ENCODE data around the gene ABAT.
A peak's percentile ranks its signal among the peaks of the same experiment; 100 is the strongest.

The ABAT gene

GRCh38 chr16:8674413-8675022 lies at the start of gene ABAT:
Gene ABAT, plus strand, starts transcription at chr16:8674617. Its CDS starts 61,123 bp downstream, at chr16:8735740.
- peaks cover 0 to under 1% of the 10 kb centered on the region in 2 donors for H3K36me3 ChIP-seq (ENCODE audit: control insufficient read depth in 1 of 2, insufficient read depth in 2 of 2, low read length in 2 of 2)
- peak within 1 kb of the TSS; percentile 72 to 76 for H3K9ac ChIP-seq (ENCODE audit: low read depth in 1 of 2, low read length in 2 of 2)
- H3K4me3 ChIP-seq (ENCODE audit: low read depth in 1 of 2, low read length in 2 of 2) = peak within 1 kb of the TSS; percentile 77 to 80
- no peak within 1 kb of the TSS for H3K27ac ChIP-seq (ENCODE audit: low read depth, low read length)
- peaks cover 0 to under 1% of the 10 kb centered on the region in 2 donors for H3K9me3 ChIP-seq (ENCODE audit: control insufficient read depth in 1 of 2, low read length in 2 of 2)
- H3K27me3 ChIP-seq (ENCODE audit: control insufficient read depth in 1 of 2, insufficient read depth in 2 of 2, low read length in 2 of 2) = no peaks in the 10 kb centered on the region
- peaks cover 35 to 40% of the 10 kb centered on the region in 2 donors for H3K4me1 ChIP-seq (ENCODE audit: control insufficient read depth in 1 of 2, insufficient read depth in 2 of 2, low read length in 2 of 2)

GRCh38 chr16:8625491-8626087 lies 48.8 kb upstream of the ABAT start:
- Histone ChIP-seq H3K4me3 (ENCODE audit: low read depth in 1 of 2, low read length in 2 of 2) (no peak overlapping the region), H3K27me3 (ENCODE audit: control insufficient read depth in 1 of 2, insufficient read depth in 2 of 2, low read length in 2 of 2) (no peaks in the 10 kb centered on the region), H3K27ac (ENCODE audit: low read depth, low read length) (no peak overlapping the region), H3K9ac (ENCODE audit: low read depth in 1 of 2, low read length in 2 of 2) (no peak overlapping the region), H3K9me3 (ENCODE audit: control insufficient read depth in 1 of 2, low read length in 2 of 2) (no peaks in the 10 kb centered on the region), H3K4me1 (ENCODE audit: control insufficient read depth in 1 of 2, insufficient read depth in 2 of 2, low read length in 2 of 2) (peaks cover 5 to 11% of the 10 kb centered on the region in 2 donors), H3K36me3 (ENCODE audit: control insufficient read depth in 1 of 2, insufficient read depth in 2 of 2, low read length in 2 of 2) (peaks cover 41 to 54% of the 10 kb centered on the region in 2 donors)

GRCh38 chr16:8626946-8627345 lies 47.5 kb upstream of the ABAT start:
- Histone ChIP-seq H3K36me3 (ENCODE audit: control insufficient read depth in 1 of 2, insufficient read depth in 2 of 2, low read length in 2 of 2) (peaks cover 45 to 63% of the 10 kb centered on the region in 2 donors), H3K9me3 (ENCODE audit: control insufficient read depth in 1 of 2, low read length in 2 of 2) (no peaks in the 10 kb centered on the region), H3K9ac (ENCODE audit: low read depth in 1 of 2, low read length in 2 of 2) (no peak overlapping the region)

GRCh38 chr16:8627456-8627855 lies 47.0 kb upstream of the ABAT start:
- no peak overlapping the region for H3K9ac ChIP-seq (ENCODE audit: low read depth in 1 of 2, low read length in 2 of 2)
- no peak overlapping the region for H3K4me3 ChIP-seq (ENCODE audit: low read depth in 1 of 2, low read length in 2 of 2)
- peaks cover 45 to 68% of the 10 kb centered on the region in 2 donors for H3K36me3 ChIP-seq (ENCODE audit: control insufficient read depth in 1 of 2, insufficient read depth in 2 of 2, low read length in 2 of 2)
- H3K27me3 ChIP-seq (ENCODE audit: control insufficient read depth in 1 of 2, insufficient read depth in 2 of 2, low read length in 2 of 2) = no peaks in the 10 kb centered on the region
- no peak overlapping the region for H3K27ac ChIP-seq (ENCODE audit: low read depth, low read length)
- no peaks in the 10 kb centered on the region for H3K9me3 ChIP-seq (ENCODE audit: control insufficient read depth in 1 of 2, low read length in 2 of 2)
- H3K4me1 ChIP-seq (ENCODE audit: control insufficient read depth in 1 of 2, insufficient read depth in 2 of 2, low read length in 2 of 2) = peaks cover 4 to 6% of the 10 kb centered on the region in 2 donors

More at GRCh38 chr16:8626946-8627345, 47.5 kb upstream of the ABAT start:
- H3K27ac ChIP-seq (ENCODE audit: low read depth, low read length) = no peak overlapping the region
- H3K4me1 ChIP-seq (ENCODE audit: control insufficient read depth in 1 of 2, insufficient read depth in 2 of 2, low read length in 2 of 2) = peaks cover 5 to 11% of the 10 kb centered on the region in 2 donors
- H3K27me3 ChIP-seq (ENCODE audit: control insufficient read depth in 1 of 2, insufficient read depth in 2 of 2, low read length in 2 of 2) = no peaks in the 10 kb centered on the region
- H3K4me3 ChIP-seq (ENCODE audit: low read depth in 1 of 2, low read length in 2 of 2) = no peak overlapping the region

GRCh38 chr16:8628981-8629725 lies 45.3 kb upstream of the ABAT start:
- no peaks in the 10 kb centered on the region for H3K9me3 ChIP-seq (ENCODE audit: control insufficient read depth in 1 of 2, low read length in 2 of 2)
- H3K36me3 ChIP-seq (ENCODE audit: control insufficient read depth in 1 of 2, insufficient read depth in 2 of 2, low read length in 2 of 2) = peaks cover 48 to 78% of the 10 kb centered on the region in 2 donors
- no peaks in the 10 kb centered on the region for H3K4me1 ChIP-seq (ENCODE audit: control insufficient read depth in 1 of 2, insufficient read depth in 2 of 2, low read length in 2 of 2)

GRCh38 chr16:8630255-8630953 lies 44.0 kb upstream of the ABAT start:
- H3K4me1 ChIP-seq (ENCODE audit: control insufficient read depth in 1 of 2, insufficient read depth in 2 of 2, low read length in 2 of 2) = no peaks in the 10 kb centered on the region
- H3K27ac ChIP-seq (ENCODE audit: low read depth, low read length) = no peak overlapping the region
- H3K27me3 ChIP-seq (ENCODE audit: control insufficient read depth in 1 of 2, insufficient read depth in 2 of 2, low read length in 2 of 2) = no peaks in the 10 kb centered on the region
- H3K36me3 ChIP-seq (ENCODE audit: control insufficient read depth in 1 of 2, insufficient read depth in 2 of 2, low read length in 2 of 2) = peaks cover 55 to 86% of the 10 kb centered on the region in 2 donors
- H3K9me3 ChIP-seq (ENCODE audit: control insufficient read depth in 1 of 2, low read length in 2 of 2) = no peaks in the 10 kb centered on the region
- no peak overlapping the region for H3K9ac ChIP-seq (ENCODE audit: low read depth in 1 of 2, low read length in 2 of 2)
- H3K4me3 ChIP-seq (ENCODE audit: low read depth in 1 of 2, low read length in 2 of 2) = no peak overlapping the region

More at GRCh38 chr16:8628981-8629725, 45.3 kb upstream of the ABAT start:
- Histone ChIP-seq H3K27ac (ENCODE audit: low read depth, low read length) (no peak overlapping the region), H3K9ac (ENCODE audit: low read depth in 1 of 2, low read length in 2 of 2) (no peak overlapping the region), H3K27me3 (ENCODE audit: control insufficient read depth in 1 of 2, insufficient read depth in 2 of 2, low read length in 2 of 2) (no peaks in the 10 kb centered on the region), H3K4me3 (ENCODE audit: low read depth in 1 of 2, low read length in 2 of 2) (no peak overlapping the region)

- no peaks in the 10 kb centered on the region for H3K9me3 ChIP-seq (ENCODE audit: control insufficient read depth in 1 of 2, low read length in 2 of 2)
- H3K4me1 ChIP-seq (ENCODE audit: control insufficient read depth in 1 of 2, insufficient read depth in 2 of 2, low read length in 2 of 2) = no peaks in the 10 kb centered on the region
- peaks cover 46 to 85% of the 10 kb centered on the region in 2 donors for H3K36me3 ChIP-seq (ENCODE audit: control insufficient read depth in 1 of 2, insufficient read depth in 2 of 2, low read length in 2 of 2)
- H3K4me3 ChIP-seq (ENCODE audit: low read depth in 1 of 2, low read length in 2 of 2) = no peak overlapping the region
- no peaks in the 10 kb centered on the region for H3K27me3 ChIP-seq (ENCODE audit: control insufficient read depth in 1 of 2, insufficient read depth in 2 of 2, low read length in 2 of 2)
- no peak overlapping the region for H3K9ac ChIP-seq (ENCODE audit: low read depth in 1 of 2, low read length in 2 of 2)
- H3K27ac ChIP-seq (ENCODE audit: low read depth, low read length) = no peak overlapping the region
These were observed 43.0 kb upstream of the ABAT start for GRCh38 chr16:8631373-8631772.

GRCh38 chr16:8631818-8632465 lies 42.5 kb upstream of the ABAT start:
- Histone ChIP-seq H3K9me3 (ENCODE audit: control insufficient read depth in 1 of 2, low read length in 2 of 2) (no peaks in the 10 kb centered on the region), H3K4me1 (ENCODE audit: control insufficient read depth in 1 of 2, insufficient read depth in 2 of 2, low read length in 2 of 2) (no peaks in the 10 kb centered on the region), H3K4me3 (ENCODE audit: low read depth in 1 of 2, low read length in 2 of 2) (no peak overlapping the region), H3K9ac (ENCODE audit: low read depth in 1 of 2, low read length in 2 of 2) (no peak overlapping the region), H3K36me3 (ENCODE audit: control insufficient read depth in 1 of 2, insufficient read depth in 2 of 2, low read length in 2 of 2) (peaks cover 45 to 87% of the 10 kb centered on the region in 2 donors), H3K27ac (ENCODE audit: low read depth, low read length) (no peak overlapping the region), H3K27me3 (ENCODE audit: control insufficient read depth in 1 of 2, insufficient read depth in 2 of 2, low read length in 2 of 2) (no peaks in the 10 kb centered on the region)

- Histone ChIP-seq H3K9me3 (ENCODE audit: control insufficient read depth in 1 of 2, low read length in 2 of 2) (no peaks in the 10 kb centered on the region), H3K36me3 (ENCODE audit: control insufficient read depth in 1 of 2, insufficient read depth in 2 of 2, low read length in 2 of 2) (peaks cover 40 to 87% of the 10 kb centered on the region in 2 donors), H3K9ac (ENCODE audit: low read depth in 1 of 2, low read length in 2 of 2) (no peak overlapping the region), H3K27ac (ENCODE audit: low read depth, low read length) (peak overlapping the region; percentile 38), H3K4me3 (ENCODE audit: low read depth in 1 of 2, low read length in 2 of 2) (no peak overlapping the region), H3K27me3 (ENCODE audit: control insufficient read depth in 1 of 2, insufficient read depth in 2 of 2, low read length in 2 of 2) (no peaks in the 10 kb centered on the region), H3K4me1 (ENCODE audit: control insufficient read depth in 1 of 2, insufficient read depth in 2 of 2, low read length in 2 of 2) (no peaks in the 10 kb centered on the region)
These were observed 41.7 kb upstream of the ABAT start for GRCh38 chr16:8632675-8633182.

Measured in duodenal mucosa (tissue), 2 donors.